ENCODE data around the gene MAPK1IP1L.
A peak's percentile ranks its signal among the peaks of the same experiment; 100 is the strongest.
"Not testable (repeated sequence)": the region's sequence is repeated elsewhere in the genome, so short reads cannot be mapped to it uniquely, and the experiment has no call there.

Gene MAPK1IP1L

GRCh38 chr14:55051423-55052268, at the start of gene MAPK1IP1L:
TSS of gene MAPK1IP1L (plus strand) at chr14:55051647. CDS start at chr14:55061684, 10,037 bp downstream.
- peak; percentile 93 for DNase-seq (ENCODE audit: low spot score)

GRCh38 chr14:55005071-55005470, 46.4 kb upstream of the MAPK1IP1L start:
- no peak for DNase-seq (ENCODE audit: low spot score)

- no peak for DNase-seq (ENCODE audit: low spot score)
Observed at GRCh38 chr14:55015006-55015405, 36.4 kb upstream of the MAPK1IP1L start.

- no peak for DNase-seq (ENCODE audit: low spot score)
Observed at GRCh38 chr14:55019968-55020554, 31.4 kb upstream of the MAPK1IP1L start.

GRCh38 chr14:55024365-55024764, 27.1 kb upstream of the MAPK1IP1L start:
- not testable (repeated sequence) for DNase-seq (ENCODE audit: low spot score)

- DNase-seq (ENCODE audit: low spot score): no peak
Observed at GRCh38 chr14:55025948-55026347, 25.5 kb upstream of the MAPK1IP1L start.

- DNase-seq (ENCODE audit: low spot score): no peak
Observed at GRCh38 chr14:55026441-55026792, 25.0 kb upstream of the MAPK1IP1L start.

- DNase-seq (ENCODE audit: low spot score): peak; percentile 94
Observed at GRCh38 chr14:55026793-55027561, 24.5 kb upstream of the MAPK1IP1L start, which contains the start of the genes SOCS4 and WDHD1. TSS of gene SOCS4 (plus strand) at chr14:55027236. CDS start at chr14:55043042, 15,806 bp downstream. TSS of gene WDHD1 (minus strand) at chr14:55027099. CDS start at chr14:55026787, 312 bp downstream.

- DNase-seq (ENCODE audit: low spot score): no peak
Observed at GRCh38 chr14:55028066-55028465, 23.4 kb upstream of the MAPK1IP1L start.

GRCh38 chr14:55028476-55028875, 23.0 kb upstream of the MAPK1IP1L start:
- no peak for DNase-seq (ENCODE audit: low spot score)

GRCh38 chr14:55031190-55031589, 20.3 kb upstream of the MAPK1IP1L start:
- no peak for DNase-seq (ENCODE audit: low spot score)

GRCh38 chr14:55037995-55038394, 13.5 kb upstream of the MAPK1IP1L start:
- not testable (repeated sequence) for DNase-seq (ENCODE audit: low spot score)

GRCh38 chr14:55038708-55039107, 12.7 kb upstream of the MAPK1IP1L start:
- no peak for DNase-seq (ENCODE audit: low spot score)

- no peak for DNase-seq (ENCODE audit: low spot score)
Observed at GRCh38 chr14:55043528-55043927, 7.9 kb upstream of the MAPK1IP1L start.

GRCh38 chr14:55045087-55045486, 6.4 kb upstream of the MAPK1IP1L start:
- no peak for DNase-seq (ENCODE audit: low spot score)

GRCh38 chr14:55047301-55048053, 4.0 kb upstream of the MAPK1IP1L start:
- DNase-seq (ENCODE audit: low spot score): no peak

GRCh38 chr14:55048900-55049436, 2.5 kb upstream of the MAPK1IP1L start:
- DNase-seq (ENCODE audit: low spot score): no peak

- DNase-seq (ENCODE audit: low spot score): no peak
Observed at GRCh38 chr14:55051165-55051422, 353 bp upstream of the MAPK1IP1L start.

GRCh38 chr14:55052269-55052930, 953 bp downstream of the MAPK1IP1L start:
- DNase-seq (ENCODE audit: low spot score): peak; percentile 16

- no peak for DNase-seq (ENCODE audit: low spot score)
Observed at GRCh38 chr14:55053018-55053417, 1.6 kb downstream of the MAPK1IP1L start.

GRCh38 chr14:55053500-55053899, 2.1 kb downstream of the MAPK1IP1L start:
- no peak for DNase-seq (ENCODE audit: low spot score)

All from LoVo (cell line).